MM.1S (cell line): ENCODE results near the gene NPSR1.
"Not testable (repeated sequence)": the region's sequence is repeated elsewhere in the genome, so short reads cannot be mapped to it uniquely, and the experiment has no call there.

ENCODE experiments used
- EZH2 ChIP-seq: fragments of 300-600 bp; sonication (generic); optimal IDR thresholded peaks from 2 replicates; pipeline ENCODE3; 2017; ENCODE audit warnings: low read depth, mild to moderate bottlenecking, antibody characterized with exemption, low read length, mixed read lengths
- EZH2phosphoT487 ChIP-seq: fragments of 300-600 bp; sonication (generic); IDR thresholded peaks from 2 replicates; pipeline ENCODE4 v1.6.1; 2018; ENCODE audit warnings: antibody characterized with exemption, low read length
- TF ChIP-seq, protein P1 (sequence below): fragments of 300-600 bp; sonication (generic); IDR thresholded peaks from 2 replicates; pipeline ENCODE4 v1.5.1; 2016; ENCODE audit warnings: antibody characterized with exemption, low read length, mixed read lengths

DNA sequence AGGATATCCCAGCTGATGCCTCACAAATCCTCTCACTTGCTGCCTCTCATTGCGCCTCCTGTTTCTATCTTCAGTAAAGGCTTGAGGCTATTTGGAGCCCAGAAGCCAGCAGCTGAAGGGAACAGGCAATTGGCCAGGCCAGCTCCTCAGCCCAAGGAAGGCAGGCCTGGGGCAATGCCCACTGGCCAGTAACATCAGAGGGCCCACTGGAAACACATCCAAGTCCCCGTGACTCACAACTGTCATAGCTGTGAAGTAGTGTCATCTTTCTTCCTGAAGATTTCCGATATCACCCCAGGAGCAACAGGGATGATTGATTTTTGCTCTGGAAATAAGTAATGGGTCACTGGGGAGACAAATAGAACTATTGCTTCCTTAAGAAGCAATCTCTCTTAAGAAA lies 209.3 kb downstream of the NPSR1 start:
- TF ChIP-seq, protein P1, sequence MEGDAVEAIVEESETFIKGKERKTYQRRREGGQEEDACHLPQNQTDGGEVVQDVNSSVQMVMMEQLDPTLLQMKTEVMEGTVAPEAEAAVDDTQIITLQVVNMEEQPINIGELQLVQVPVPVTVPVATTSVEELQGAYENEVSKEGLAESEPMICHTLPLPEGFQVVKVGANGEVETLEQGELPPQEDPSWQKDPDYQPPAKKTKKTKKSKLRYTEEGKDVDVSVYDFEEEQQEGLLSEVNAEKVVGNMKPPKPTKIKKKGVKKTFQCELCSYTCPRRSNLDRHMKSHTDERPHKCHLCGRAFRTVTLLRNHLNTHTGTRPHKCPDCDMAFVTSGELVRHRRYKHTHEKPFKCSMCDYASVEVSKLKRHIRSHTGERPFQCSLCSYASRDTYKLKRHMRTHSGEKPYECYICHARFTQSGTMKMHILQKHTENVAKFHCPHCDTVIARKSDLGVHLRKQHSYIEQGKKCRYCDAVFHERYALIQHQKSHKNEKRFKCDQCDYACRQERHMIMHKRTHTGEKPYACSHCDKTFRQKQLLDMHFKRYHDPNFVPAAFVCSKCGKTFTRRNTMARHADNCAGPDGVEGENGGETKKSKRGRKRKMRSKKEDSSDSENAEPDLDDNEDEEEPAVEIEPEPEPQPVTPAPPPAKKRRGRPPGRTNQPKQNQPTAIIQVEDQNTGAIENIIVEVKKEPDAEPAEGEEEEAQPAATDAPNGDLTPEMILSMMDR: not testable (repeated sequence)
- not testable (repeated sequence) for TF ChIP-seq EZH2, EZH2phosphoT487
